B cell (primary cell): Measurements from ENCODE around the gene AGAP1.

Experiments used
- CTCF ChIP-seq: fragments of 200-600 bp; IDR thresholded peaks from one replicate; pipeline ENCODE4 v1.8.0; 2022; ENCODE audit warnings: antibody characterized with exemption, mild to moderate bottlenecking
- EZH2 ChIP-seq: IDR thresholded peaks from 2 replicates; pipeline ENCODE4 v1.6.1; 2012; ENCODE audit warnings: borderline replicate concordance, low read depth, mild to moderate bottlenecking, moderate library complexity, low read length; ENCODE audit not compliant: insufficient read depth, poor library complexity, severe bottlenecking

GRCh38 chr2:235511187-235511661 lies 17.4 kb downstream of the AGAP1 start:
- TF ChIP-seq CTCF (no peak), EZH2 (no peak)
